NCI-H748 treated with DMSO at 0.1 percent for 48 hours (cell line): ENCODE data around the gene TECTB.

ENCODE experiments used
- DNase-seq: peaks from one replicate; lab custom pipeline; 2025; lab: John Stamatoyannopoulos, UW

The TECTB gene

DNA sequence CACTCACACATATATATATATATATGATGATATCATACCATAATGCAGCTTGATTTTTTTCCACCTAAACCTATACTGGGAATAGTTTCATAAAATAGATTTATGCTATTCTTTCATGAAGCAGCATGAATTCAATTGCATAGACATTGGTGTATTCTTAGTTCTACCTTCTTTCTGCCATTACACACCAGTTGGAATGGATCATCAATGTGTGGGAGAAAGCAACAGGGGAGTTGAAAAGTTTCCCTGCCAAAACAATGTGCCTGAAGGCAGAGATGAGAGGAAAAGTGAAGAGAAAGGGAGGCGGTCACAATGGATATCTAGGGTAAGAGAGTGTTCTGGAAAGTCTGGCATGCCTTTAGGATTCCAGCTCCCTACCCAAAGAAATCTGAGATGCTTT lies 65.6 kb downstream of the TECTB start:
- no peak for DNase-seq

DNA sequence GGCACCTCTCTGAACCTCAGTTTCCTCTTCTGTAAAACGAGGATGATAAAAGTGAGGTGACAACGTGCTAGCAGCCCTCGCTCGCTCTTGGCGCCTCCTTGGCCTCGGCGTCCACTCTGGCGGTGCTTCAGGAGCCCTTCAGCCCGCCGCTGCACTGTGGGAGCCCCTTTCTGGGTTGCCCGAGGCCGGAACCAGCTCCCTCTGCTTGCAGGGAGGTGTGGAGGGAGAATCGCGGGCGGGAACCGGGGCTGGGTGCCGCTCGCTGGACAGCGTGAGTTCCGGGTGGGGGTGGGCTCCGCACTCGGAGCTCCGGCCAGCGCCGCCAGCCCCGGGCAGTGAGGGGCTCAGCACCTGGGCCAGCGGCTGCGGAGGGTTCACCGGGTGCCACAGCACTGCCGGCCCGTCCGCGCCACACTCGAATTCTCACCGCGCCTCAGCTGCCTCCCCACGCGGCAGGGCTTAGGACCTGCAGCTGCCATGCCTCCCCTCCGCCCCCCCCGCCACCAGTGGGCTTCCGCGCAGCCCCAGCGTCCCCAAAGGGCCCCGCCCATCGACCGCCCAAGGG lies 66.4 kb downstream of the TECTB start:
- DNase-seq, result no peak

DNA sequence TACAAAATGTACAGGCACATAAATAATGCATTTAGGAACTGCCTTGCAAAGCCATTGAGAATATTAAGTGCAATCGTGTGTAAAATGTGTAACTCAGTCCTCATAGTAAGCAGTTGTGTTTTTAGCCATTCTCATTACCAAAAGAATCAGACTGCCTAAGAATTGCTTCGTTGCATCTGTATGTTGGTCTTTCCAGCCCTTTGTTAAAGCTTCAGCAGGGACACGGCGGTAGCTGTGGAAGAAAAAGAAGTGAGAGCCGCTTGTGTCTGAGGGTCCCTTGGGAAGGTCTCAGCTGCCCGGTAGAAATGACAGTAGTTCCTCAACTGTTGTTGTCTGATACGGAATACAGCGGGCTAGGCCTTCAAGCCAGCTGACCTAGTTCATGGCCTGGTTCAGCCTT lies 67.9 kb downstream of the TECTB start:
- DNase-seq, result no peak

DNA sequence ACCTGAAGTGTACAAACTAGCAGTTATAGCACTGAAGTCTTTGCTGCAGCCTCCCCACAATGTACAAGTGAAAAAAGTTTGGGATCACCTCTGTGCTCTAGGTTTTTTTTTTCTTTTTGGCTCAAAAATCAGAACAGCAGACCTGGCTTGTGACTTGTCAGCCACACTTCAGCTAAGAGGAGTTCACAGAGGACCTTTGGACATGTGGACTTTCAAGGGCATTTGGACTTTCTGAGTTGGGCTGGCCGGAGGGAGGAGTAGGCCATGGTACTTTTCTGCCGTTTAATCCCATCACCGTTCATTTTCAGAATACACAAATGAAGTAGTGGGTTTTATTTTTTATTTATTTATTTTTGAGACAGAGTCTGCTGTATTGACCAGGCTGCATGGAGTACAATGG lies 68.8 kb downstream of the TECTB start:
- DNase-seq, result no peak

DNA sequence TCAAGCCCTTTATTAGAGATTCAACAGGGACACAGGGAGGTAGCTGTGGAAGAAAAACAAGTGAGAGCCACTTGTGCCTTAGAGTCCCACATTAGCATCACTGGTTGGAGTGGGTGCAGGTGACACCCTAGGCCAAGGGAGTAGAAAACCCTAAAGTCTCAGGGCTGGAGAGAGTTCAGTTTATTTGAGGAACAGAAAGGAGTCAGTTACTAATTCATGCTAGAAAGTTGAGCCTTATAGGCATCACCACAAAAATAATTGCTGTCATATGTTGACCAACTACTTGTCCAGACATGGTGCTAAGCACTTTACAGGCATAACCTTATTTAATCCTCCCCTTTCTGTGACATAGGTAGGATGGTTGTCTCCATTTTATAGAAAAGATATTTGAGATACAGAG lies 69.8 kb downstream of the TECTB start:
- no peak for DNase-seq
